Stimulated activated CD8-positive, alpha-beta memory T cell treated with anti-CD3 and anti-CD28 coated beads, Interleukin-7, amount 100 ng/mL, for 24 hours (primary cell): ENCODE measurements around the gene TMEM222.

ENCODE experiments used
- DNase-seq: peaks from one replicate; pipeline ENCODE4 v3.0.0-alpha.2; 2020; ENCODE audit warnings: low read depth

The TMEM222 gene

GRCh38 chr1:27342391-27342777, 20.4 kb downstream of the TMEM222 start:
- no peak for DNase-seq

GRCh38 chr1:27342778-27343638, 21.0 kb downstream of the TMEM222 start:
- DNase-seq: no peak

DNA sequence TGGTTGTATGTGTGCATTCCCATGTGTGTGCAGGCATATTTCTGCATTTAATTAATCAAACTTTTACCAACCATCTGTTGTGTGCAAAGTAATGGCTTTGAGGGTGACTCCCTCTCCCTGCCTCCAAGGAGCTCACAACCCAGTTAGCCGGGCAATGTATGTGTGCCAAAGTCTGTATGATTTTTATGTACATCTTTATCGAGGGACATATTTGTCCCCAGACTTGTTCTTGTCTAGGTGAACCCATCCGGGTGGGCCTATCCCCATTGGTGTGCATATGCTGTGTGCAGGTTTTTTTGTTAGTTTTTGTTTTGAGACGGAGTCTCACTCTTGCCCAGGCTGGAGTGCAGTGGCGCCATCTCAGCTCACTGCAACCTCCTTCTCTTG, 21.7 kb downstream of the TMEM222 start:
- DNase-seq: no peak

GRCh38 chr1:27345272-27345671, 23.3 kb downstream of the TMEM222 start:
- no peak for DNase-seq

DNA sequence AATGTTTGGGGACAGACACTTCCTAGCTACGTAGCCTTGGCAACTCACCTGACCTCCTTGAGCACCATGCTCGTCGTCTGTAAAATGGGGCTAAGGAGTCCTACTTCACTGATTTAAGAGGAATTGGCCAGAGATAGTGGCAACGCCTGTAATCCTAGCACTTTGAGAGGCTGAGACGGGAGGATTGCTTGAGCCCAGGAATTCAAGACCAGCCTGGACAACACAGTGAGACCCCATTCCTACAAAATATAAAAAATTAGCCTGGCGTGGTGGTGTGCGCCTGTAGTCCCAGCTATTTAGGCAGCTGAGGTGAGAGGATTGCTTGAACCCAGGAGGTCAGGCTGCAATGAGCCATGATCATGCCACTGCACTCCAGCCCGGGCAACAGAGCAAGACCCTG, 24.4 kb downstream of the TMEM222 start:
- DNase-seq: no peak

- DNase-seq: no peak
Measured at GRCh38 chr1:27346991-27347624, 25.1 kb downstream of the TMEM222 start.

DNA sequence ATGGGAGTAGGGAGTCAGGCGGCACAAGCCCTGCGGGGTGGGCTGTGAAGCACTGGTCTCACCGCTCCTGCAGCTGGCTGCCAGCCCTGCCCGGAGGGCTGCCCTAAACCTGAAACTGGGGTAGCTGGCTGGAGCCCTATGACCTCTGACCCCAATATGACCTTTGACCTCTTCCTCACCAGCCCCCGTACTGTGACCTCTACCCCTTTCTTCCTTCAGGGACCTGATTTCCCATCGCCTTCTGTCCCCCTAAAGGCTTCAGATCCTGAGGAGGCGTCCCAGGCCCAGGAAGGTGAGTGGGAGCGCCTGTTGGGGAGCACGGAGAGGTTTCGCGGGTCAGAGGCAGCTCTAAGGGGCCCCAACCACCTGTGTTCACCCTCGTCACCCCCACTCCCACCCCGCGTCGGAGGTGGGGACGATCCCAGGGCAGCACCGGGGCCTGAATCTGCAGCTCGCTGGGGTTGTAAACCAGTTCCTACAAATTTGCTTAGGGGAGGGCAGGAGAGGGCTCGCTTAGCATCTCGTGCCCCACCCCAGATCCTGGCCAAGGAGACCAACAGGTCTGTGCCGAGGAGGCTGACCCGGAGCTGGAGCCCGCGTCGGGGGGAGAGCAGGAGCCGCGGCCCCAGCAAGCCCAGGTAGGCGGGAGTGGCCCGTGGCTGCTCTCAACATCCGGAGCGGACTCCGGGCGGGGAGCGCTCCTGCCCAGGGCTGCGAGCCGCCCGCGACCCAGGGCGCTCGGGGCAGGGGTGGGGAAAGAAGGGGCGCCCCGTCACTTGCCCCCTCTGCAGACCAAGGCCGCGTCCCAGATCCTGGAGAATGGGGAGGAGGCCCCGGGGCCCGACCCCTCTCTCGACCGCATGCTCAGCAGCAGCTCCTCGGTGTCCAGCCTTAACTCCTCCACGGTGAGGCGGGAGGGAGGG, 27.2 kb downstream of the TMEM222 start:
- no peak for DNase-seq

GRCh38 chr1:27349784-27350662, 28.1 kb downstream of the TMEM222 start:
- DNase-seq: no peak

DNA sequence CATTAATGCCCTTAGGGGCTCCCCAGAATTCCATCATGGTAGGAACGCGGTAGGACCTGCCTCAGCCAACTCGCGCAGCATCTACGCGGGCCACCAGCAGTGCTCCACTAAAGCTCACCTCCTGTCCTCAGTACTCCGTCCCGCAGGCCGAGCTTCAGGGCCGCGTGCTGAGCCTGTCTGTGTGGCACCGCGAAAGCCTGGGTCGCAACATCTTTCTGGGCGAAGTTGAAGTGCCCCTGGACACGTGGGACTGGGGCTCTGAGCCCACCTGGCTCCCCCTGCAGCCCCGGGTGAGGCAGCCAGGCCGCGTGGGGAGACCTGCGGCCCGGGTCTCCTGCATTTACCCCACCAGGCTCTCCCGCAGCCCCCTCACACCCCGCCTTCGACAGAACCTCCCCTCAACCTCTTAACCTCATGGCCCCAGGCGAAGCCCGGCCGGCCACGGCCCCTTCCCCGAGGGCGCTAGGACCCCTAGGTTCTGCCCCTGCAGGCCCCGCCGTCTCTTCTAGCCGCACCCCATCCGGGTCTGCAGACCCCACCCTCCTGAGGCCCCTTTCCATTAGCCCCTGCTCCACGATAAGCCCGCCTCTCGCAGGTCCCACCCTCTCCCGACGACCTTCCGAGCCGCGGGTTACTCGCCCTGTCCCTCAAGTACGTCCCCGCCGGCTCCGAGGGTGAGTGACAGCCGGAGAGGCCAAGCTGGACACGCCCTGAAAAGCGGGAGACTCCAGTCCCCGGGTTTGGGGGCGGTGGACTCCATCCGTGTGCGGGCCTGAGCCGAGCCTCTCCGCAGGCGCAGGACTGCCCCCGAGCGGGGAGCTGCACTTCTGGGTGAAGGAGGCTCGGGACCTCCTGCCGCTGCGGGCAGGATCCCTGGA, 28.9 kb downstream of the TMEM222 start:
- no peak for DNase-seq

DNA sequence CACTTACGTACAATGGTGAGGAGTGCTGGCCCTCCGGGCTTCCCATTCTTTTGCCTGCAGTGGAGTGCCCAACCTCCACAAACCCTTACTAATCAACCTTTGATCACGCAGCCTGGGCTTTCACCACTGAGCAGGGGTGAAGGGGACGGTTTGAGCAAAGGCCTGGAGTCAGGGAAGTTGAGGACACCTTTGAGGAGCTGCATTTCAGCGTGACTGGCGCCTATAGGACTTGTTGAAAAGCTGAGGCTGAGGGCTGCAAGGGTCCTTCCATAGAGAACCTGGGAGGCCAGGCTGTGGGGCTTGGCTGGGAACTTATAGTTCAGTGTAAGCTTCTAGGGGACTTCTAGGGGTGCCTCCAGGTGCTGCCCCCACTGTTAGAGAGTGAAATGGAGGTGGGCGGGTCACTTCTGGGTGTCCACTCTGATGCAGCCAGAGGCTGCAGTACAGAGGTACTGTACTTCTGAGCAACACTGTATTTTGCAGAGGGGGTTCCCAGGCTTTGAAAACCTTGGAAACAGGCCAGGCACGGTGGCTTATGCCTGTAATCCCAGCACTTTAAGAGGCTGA, 29.7 kb downstream of the TMEM222 start:
- DNase-seq: no peak

GRCh38 chr1:27353166-27353565, 31.2 kb downstream of the TMEM222 start:
- no peak for DNase-seq

GRCh38 chr1:27353629-27354028, 31.7 kb downstream of the TMEM222 start:
- no peak for DNase-seq

DNA sequence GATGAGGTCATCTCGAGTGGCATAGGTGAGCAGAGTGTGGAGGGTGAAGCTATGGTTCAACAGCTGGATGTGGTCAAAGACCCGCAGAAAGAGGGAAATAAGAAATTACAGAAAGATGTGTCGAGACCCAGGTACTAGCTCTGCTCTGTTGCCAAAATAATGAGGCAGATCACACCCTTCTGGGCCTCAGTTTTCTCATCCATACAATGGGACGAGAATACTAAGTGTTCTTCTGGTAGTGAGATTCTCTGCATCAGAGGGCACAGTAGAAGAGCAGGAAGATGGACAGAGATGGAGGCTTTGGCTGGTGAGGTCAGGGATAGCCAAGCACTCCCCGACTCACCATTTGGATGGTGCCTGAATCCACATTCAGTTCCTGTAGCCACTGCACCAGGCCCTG, 33.7 kb downstream of the TMEM222 start:
- no peak for DNase-seq

DNA sequence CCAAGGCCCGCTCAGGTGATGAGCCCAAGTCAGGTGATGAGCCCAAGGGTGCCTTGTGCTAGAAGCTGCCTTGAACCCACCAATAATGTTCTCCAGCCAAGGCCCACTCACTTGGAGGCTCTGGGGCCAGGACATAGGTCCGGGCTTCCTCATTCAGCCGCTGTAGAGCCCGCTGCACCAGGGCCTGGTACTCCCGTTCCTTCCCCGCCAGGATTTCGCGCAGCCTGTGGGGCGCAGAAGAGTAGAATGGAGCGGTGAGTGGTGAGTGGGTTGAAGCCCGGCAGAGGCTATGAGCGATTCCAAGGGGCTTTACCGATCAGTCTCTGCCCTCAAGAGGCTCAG, 34.3 kb downstream of the TMEM222 start:
- DNase-seq: no peak

DNA sequence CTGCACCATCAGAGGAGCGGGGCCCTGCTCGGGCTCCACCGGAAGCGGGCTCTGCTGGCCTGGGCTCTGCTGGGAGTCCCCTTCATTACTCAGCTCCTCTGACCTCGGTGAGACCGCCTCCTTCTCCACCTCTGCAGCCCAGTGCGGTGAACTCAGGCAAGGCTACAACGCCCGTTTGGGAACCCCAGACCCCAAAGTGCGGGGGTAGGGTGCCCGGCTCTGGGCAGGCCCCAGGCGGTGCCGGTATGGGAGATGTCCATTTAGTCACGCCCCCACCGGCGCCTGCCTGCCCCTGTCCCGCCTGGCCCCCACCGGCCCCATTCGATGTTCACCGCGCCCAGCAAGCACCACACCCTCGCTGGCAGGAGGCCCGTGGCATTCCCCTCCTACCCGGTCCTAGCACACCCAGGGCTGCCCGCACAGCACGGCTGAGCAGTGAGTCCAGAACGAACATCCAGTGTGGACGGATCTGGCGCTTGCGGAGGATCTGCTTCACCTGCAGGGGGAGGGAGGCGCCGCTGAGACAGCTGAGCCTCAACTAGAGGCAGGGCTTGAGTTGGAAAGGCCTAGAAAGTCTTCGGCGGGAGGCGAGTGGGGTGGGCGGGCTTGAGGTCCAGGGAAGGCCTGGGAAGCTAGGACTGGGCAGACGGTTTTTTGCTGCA, 34.8 kb downstream of the TMEM222 start:
- DNase-seq: no peak

- DNase-seq: peak; percentile 62
Measured at GRCh38 chr1:27357281-27358037, 35.5 kb downstream of the TMEM222 start.

DNA sequence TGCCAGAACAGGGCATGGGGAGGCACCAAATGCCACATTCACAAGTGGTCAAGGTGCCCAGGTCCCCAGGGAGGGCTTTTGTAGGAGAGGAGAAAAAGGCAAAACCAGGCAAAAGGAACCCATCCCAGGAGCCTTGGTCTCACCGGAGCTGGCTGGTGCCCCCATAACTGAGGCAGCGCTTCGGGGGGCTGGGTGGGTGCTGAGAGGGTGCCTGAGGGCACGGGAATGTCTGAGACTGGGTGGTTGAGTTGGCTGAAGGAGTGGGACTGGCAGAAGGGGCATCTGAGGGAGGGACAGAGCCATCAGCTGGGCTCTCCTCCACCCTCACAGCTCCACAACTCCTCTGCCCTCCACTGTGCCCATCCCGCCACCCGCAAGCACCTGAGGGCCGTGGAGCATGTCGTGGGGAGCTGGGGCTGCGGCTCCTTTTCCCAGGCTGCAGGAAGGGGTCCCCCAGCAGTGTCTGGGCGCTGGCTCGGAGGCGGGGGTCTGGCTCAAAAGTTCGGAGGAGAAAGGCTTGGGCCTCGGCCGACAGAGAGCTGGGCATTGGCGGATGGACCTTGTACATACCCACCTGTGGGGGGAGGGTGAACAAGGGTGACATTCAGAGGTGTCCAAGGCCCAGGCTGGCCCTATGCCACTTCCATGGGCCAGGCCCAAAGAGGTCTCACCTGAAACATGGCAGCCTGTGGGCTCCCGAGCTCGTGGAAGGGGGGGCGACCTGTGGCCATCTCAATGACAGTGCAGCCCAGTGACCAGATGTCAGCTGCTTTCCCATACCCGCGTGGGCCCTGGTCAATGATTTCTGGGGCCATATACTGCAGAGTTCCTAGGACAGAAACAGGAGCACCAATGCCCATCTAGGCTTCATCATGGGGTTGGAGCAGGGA, 36.3 kb downstream of the TMEM222 start:
- DNase-seq: no peak

- no peak for DNase-seq
Measured at GRCh38 chr1:27358928-27359313, 37.0 kb downstream of the TMEM222 start.
